K562 (cell line): ENCODE measurements around the gene TRIM38. TPM values are rescaled to one million over a fixed set of nuclear protein-coding genes. Genes with fewer than 3 reads are reported as not detected.
A peak's percentile ranks its signal among the peaks of the same experiment; 100 is the strongest.

ENCODE experiments used
- EWSR1 ChIP-seq: fragments of 450-650 bp; IDR thresholded peaks from 2 replicates; pipeline ENCODE4 v1.6.1; 2018; ENCODE audit warnings: borderline replicate concordance, mild to moderate bottlenecking, low read depth, moderate library complexity; ENCODE audit not compliant: partially characterized antibody
- ZBED1 ChIP-seq: IDR thresholded peaks from 2 replicates; pipeline ENCODE4 v1.6.1; 2014
- ZNF274 ChIP-seq: IDR thresholded peaks from 2 replicates; pipeline ENCODE4 v1.6.1; 2011; ENCODE audit warnings: low read depth, mild to moderate bottlenecking, low read length, moderate library complexity, borderline replicate concordance
- ZNF551 ChIP-seq: fragments of 250-450 bp; sonication (Bioruptor Pico); IDR thresholded peaks from 2 replicates; pipeline ENCODE4 v1.5.0; 2021; ENCODE audit warnings: mild to moderate bottlenecking, moderate library complexity
- polyA plus RNA-seq, 8 experiments: library from polyadenylated mRNA; depleted of rRNA in 4 of 8; stranded (reverse) in 5 of 8; unstranded in 3 of 8; fragments of >200 nt; fragmentation: Nextera tagmentation in 2 of 8; fragmentation: Illumina TruSeq in 1 of 8; extraction: Ambion mirVana in 2 of 8; extraction: Trizol in 1 of 8; gene quantifications; 2 replicates each; pipeline versions ENCODE4 v1.2.1 to v1.2.3, GENCODE V29; 2011 to 2014; ENCODE audit warnings: inconsistent platforms in 1 of 8, missing spikeins in 1 of 8
- total RNA-seq, 7 experiments: library from RNA; depleted of rRNA in 6 of 7; stranded (reverse); fragments of >200 nt in 6 of 7; fragmentation: Illumina TruSeq in 2 of 7; extraction: Trizol in 2 of 7; gene quantifications; 2 replicates each; pipeline versions ENCODE4 v1.2.1 to v1.2.3, GENCODE V29; 2011 to 2021; ENCODE audit warnings: low replicate concordance in 1 of 7
- TF ChIP-seq, protein P1 (sequence below): fragments of 200-600 bp; sonication (generic); IDR thresholded peaks from one replicate; pipeline ENCODE4 v1.6.1; 2012; ENCODE audit warnings: mild to moderate bottlenecking, low read depth, low read length, inconsistent platforms
- TF ChIP-seq, protein P2 (sequence below), 2 experiments: fragments of 450-650 bp in 1 of 2; sonication (generic) in 1 of 2; formaldehyde crosslinking in 1 of 2; IDR thresholded peaks; 2 replicates each; pipeline versions ENCODE4 v1.7.1 to v1.9.0; 2016 to 2022; ENCODE audit warnings: inconsistent platforms in 1 of 2, mild to moderate bottlenecking in 1 of 2, missing genetic modification reagents in 1 of 2

TRIM38 gene
- total and polyA plus RNA-seq, 9 of the 15 experiments (the other 6 are each of a cell fraction or from before 2014, with no cell fraction given) = 1.7 to 6.7 (median 6.3) TPM

DNA sequence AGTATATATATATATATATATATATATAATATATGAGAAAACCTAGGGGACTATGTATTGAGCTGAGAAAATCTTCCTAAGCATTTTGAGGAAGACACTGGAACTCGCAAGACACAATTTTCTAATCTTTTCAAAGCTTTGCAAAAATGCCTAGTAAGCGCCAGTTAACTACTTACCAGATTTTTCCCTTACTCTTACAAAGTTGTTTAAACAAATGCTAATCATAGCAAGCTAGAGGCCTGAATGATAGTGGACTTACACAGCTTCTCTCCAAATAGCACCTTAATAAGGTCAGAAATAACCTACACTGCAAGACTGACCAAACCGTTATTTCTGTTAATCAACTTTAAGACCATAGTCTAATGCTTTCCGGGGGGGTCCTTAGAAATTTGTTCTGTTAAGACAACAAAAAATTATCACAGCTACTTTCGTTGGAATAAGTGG lies 68.6 kb downstream of the TRIM38 start (continued):
- TF ChIP-seq ZNF551 (peak; percentile 96), ZBED1 (no peak), ZNF274 (no peak), EWSR1 (peak; percentile 81)
- TF ChIP-seq, protein P1, sequence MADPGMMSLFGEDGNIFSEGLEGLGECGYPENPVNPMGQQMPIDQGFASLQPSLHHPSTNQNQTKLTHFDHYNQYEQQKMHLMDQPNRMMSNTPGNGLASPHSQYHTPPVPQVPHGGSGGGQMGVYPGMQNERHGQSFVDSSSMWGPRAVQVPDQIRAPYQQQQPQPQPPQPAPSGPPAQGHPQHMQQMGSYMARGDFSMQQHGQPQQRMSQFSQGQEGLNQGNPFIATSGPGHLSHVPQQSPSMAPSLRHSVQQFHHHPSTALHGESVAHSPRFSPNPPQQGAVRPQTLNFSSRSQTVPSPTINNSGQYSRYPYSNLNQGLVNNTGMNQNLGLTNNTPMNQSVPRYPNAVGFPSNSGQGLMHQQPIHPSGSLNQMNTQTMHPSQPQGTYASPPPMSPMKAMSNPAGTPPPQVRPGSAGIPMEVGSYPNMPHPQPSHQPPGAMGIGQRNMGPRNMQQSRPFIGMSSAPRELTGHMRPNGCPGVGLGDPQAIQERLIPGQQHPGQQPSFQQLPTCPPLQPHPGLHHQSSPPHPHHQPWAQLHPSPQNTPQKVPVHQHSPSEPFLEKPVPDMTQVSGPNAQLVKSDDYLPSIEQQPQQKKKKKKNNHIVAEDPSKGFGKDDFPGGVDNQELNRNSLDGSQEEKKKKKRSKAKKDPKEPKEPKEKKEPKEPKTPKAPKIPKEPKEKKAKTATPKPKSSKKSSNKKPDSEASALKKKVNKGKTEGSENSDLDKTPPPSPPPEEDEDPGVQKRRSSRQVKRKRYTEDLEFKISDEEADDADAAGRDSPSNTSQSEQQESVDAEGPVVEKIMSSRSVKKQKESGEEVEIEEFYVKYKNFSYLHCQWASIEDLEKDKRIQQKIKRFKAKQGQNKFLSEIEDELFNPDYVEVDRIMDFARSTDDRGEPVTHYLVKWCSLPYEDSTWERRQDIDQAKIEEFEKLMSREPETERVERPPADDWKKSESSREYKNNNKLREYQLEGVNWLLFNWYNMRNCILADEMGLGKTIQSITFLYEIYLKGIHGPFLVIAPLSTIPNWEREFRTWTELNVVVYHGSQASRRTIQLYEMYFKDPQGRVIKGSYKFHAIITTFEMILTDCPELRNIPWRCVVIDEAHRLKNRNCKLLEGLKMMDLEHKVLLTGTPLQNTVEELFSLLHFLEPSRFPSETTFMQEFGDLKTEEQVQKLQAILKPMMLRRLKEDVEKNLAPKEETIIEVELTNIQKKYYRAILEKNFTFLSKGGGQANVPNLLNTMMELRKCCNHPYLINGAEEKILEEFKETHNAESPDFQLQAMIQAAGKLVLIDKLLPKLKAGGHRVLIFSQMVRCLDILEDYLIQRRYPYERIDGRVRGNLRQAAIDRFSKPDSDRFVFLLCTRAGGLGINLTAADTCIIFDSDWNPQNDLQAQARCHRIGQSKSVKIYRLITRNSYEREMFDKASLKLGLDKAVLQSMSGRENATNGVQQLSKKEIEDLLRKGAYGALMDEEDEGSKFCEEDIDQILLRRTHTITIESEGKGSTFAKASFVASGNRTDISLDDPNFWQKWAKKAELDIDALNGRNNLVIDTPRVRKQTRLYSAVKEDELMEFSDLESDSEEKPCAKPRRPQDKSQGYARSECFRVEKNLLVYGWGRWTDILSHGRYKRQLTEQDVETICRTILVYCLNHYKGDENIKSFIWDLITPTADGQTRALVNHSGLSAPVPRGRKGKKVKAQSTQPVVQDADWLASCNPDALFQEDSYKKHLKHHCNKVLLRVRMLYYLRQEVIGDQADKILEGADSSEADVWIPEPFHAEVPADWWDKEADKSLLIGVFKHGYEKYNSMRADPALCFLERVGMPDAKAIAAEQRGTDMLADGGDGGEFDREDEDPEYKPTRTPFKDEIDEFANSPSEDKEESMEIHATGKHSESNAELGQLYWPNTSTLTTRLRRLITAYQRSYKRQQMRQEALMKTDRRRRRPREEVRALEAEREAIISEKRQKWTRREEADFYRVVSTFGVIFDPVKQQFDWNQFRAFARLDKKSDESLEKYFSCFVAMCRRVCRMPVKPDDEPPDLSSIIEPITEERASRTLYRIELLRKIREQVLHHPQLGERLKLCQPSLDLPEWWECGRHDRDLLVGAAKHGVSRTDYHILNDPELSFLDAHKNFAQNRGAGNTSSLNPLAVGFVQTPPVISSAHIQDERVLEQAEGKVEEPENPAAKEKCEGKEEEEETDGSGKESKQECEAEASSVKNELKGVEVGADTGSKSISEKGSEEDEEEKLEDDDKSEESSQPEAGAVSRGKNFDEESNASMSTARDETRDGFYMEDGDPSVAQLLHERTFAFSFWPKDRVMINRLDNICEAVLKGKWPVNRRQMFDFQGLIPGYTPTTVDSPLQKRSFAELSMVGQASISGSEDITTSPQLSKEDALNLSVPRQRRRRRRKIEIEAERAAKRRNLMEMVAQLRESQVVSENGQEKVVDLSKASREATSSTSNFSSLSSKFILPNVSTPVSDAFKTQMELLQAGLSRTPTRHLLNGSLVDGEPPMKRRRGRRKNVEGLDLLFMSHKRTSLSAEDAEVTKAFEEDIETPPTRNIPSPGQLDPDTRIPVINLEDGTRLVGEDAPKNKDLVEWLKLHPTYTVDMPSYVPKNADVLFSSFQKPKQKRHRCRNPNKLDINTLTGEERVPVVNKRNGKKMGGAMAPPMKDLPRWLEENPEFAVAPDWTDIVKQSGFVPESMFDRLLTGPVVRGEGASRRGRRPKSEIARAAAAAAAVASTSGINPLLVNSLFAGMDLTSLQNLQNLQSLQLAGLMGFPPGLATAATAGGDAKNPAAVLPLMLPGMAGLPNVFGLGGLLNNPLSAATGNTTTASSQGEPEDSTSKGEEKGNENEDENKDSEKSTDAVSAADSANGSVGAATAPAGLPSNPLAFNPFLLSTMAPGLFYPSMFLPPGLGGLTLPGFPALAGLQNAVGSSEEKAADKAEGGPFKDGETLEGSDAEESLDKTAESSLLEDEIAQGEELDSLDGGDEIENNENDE = no peak
- TF ChIP-seq, protein P2, sequence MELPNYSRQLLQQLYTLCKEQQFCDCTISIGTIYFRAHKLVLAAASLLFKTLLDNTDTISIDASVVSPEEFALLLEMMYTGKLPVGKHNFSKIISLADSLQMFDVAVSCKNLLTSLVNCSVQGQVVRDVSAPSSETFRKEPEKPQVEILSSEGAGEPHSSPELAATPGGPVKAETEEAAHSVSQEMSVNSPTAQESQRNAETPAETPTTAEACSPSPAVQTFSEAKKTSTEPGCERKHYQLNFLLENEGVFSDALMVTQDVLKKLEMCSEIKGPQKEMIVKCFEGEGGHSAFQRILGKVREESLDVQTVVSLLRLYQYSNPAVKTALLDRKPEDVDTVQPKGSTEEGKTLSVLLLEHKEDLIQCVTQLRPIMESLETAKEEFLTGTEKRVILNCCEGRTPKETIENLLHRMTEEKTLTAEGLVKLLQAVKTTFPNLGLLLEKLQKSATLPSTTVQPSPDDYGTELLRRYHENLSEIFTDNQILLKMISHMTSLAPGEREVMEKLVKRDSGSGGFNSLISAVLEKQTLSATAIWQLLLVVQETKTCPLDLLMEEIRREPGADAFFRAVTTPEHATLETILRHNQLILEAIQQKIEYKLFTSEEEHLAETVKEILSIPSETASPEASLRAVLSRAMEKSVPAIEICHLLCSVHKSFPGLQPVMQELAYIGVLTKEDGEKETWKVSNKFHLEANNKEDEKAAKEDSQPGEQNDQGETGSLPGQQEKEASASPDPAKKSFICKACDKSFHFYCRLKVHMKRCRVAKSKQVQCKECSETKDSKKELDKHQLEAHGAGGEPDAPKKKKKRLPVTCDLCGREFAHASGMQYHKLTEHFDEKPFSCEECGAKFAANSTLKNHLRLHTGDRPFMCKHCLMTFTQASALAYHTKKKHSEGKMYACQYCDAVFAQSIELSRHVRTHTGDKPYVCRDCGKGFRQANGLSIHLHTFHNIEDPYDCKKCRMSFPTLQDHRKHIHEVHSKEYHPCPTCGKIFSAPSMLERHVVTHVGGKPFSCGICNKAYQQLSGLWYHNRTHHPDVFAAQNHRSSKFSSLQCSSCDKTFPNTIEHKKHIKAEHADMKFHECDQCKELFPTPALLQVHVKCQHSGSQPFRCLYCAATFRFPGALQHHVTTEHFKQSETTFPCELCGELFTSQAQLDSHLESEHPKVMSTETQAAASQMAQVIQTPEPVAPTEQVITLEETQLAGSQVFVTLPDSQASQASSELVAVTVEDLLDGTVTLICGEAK (IDR thresholded peaks at IDR 0.05) = no peak
- TF ChIP-seq, protein P2 (CRISPR knock-in tag; IDR thresholded peaks at IDR 0.05) = peak; percentile 8; the same call in 1 of the 2 replicates
